AG10803 (cell line): ENCODE data around the gene RPS27A.
"Not testable (repeated sequence)": the region's sequence is repeated elsewhere in the genome, so short reads cannot be mapped to it uniquely, and the experiment has no call there.

Experiments
- DNase-seq: peaks from one replicate; pipeline ENCODE4 v3.0.0; 2010; ENCODE audit warnings: low read depth
- H3K4me3 ChIP-seq: 2 replicates; pipeline ENCODE4 v1.5.1; 2011; ENCODE audit warnings: mild to moderate bottlenecking, low read length, control low read depth
- CTCF ChIP-seq: conservative IDR thresholded peaks from 2 replicates; pipeline ENCODE4 v1.5.1; 2011; ENCODE audit warnings: mild to moderate bottlenecking, low read length, control low read depth, inconsistent platforms

Gene RPS27A

DNA sequence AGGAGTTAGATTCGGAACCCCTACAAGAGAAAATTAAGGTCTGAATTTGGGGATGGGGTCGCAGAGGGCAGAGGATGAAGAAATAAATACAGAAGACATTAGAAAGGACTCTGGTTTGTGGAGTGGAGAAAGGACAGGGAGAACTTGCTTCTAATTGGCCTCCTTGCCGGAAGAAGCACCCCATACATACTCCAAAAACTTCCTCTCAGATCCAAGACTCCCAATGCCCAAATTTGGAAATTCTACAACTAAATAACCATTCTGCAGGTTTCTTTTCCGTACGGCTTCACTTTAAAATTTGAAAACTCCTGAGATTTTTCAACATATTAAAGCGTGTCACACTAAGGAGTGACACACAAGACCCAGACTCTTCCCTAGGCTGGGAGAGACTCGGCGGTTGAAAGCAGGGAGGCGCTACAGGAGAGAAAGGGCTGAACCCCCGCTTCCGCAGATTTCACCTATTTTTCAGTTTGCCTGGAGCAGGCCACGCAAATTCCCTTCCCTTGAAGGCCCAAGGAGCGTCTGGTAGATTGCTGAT, 873 bp upstream of the RPS27A start:
- peak; percentile 31 for DNase-seq
- H3K4me3 ChIP-seq = peak overlapping the region; percentile 97
- no peak for TF ChIP-seq CTCF

- DNase-seq = peak; percentile 18
- H3K4me3 ChIP-seq = peak overlapping the region; percentile 97
- TF ChIP-seq CTCF = no peak
Observed at GRCh38 chr2:55232863-55233657, 572 bp downstream of the RPS27A start.

- TF ChIP-seq CTCF = no peak
- DNase-seq = no peak
Observed at GRCh38 chr2:55233658-55233940, 1.1 kb downstream of the RPS27A start.

DNA sequence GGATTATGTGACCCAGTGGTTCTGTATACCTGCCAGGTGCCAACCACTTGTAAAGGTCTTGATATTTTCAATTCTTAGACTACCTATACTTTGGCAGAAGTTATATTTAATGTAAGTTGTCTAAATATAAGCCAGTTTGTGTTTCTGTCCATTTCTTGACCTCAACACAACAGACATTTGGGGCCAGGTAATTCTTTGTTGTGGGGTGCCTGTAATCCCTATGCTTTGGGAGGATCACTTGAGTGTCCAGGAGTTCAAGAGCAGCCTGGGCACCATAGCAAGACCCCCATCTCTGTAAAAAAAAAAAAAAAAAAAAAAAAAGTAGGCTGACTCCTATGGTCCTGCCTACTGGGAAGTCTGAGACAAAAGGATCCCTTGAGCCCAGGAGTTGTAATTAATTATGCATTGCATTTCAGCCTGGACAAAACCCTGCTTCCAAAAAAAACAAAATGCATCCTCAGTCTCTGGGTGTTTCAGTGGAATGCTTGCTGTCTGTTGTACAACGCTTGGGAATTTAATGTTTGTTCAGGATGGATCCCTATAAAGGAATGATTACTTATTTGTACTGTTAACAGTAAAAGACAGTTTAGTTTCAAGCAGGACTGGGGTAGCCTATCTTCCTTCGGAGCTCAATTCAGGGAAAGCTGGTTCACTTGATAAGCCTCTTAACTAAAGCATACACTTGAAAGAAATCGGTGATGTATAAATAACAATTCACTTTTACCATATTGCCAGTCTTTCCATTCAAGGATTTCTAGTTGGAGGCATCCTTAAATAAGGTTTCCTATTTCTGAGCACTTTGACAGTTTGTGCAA, 3.4 kb downstream of the RPS27A start:
- TF ChIP-seq CTCF = no peak
- H3K4me3 ChIP-seq = no peak overlapping the region
- DNase-seq = no peak

More at GRCh38 chr2:55233658-55233940, 1.1 kb downstream of the RPS27A start:
- peak overlapping the region; percentile 97 for H3K4me3 ChIP-seq

DNA sequence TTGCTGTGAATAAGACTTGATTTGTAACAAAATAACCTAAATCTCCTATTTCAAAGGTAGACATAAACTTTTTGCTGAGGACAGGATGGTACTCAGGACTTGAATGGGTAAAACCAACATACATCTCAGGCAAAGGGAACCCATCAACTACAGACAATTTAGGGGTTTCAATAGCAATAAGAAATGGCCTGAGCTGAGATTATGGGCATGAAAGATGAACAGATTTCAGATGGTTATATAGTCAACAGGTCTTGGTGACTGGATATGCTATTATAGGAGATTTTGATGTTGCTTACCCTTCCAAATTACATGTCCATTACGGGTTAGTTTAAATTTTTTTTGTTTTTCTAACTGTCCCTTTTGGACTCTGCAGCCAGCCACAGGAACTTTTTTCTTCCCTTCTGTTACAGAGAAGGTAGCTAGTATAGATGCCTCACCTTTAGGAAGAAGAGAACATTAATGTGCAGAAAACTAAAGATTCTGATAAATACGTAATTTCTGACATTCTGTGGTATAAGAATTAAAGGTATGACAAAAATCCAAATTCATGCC, 4.6 kb downstream of the RPS27A start:
- no peak overlapping the region for H3K4me3 ChIP-seq
- no peak for TF ChIP-seq CTCF
- DNase-seq = no peak

- no peak for DNase-seq
- TF ChIP-seq CTCF = no peak
- no peak overlapping the region for H3K4me3 ChIP-seq
Observed at GRCh38 chr2:55239656-55240222, 7.3 kb downstream of the RPS27A start.

DNA sequence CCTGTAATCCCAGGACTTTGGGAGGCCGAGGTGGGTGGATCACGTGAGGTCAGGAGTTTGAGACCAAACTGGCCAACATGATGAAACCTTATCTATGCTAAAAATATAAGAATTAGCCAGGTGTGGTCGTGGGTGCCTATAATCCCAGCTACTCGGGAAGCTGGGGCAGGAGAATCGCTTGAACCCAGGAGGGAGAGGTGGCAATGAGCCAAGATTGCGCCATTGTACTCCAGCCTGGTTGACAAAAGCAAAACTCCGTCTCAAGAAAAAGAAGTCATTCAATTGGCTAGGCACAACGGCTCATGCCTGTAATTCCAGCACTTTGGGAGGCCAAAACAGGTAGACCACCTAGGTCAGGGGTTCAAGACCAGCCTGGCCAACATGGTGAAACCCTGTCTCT, 9.1 kb downstream of the RPS27A start:
- not testable (repeated sequence) for DNase-seq, H3K4me3 ChIP-seq
